Stomach smooth muscle (tissue), 2 donors: Measurements from ENCODE around the gene RNU5B-1.

ENCODE experiments used
- H3K27ac ChIP-seq: one replicate; pipeline ENCODE4 v1.7.0; 2013; ENCODE audit warnings: mild to moderate bottlenecking, low read length, inconsistent platforms
- H3K27me3 ChIP-seq, 2 donors: one replicate each; pipeline ENCODE4 v1.7.0; 2013; ENCODE audit warnings: low read length in 2 of 2; ENCODE audit not compliant: insufficient read depth in 2 of 2, control insufficient read depth in 1 of 2
- H3K36me3 ChIP-seq, 2 donors: one replicate each; pipeline ENCODE4 v1.7.0; 2013; ENCODE audit warnings: low read length in 2 of 2; ENCODE audit not compliant: control insufficient read depth in 2 of 2, insufficient read depth in 2 of 2
- H3K4me1 ChIP-seq: one replicate; pipeline ENCODE4 v1.7.0; 2013; ENCODE audit warnings: low read length; ENCODE audit not compliant: control insufficient read depth, insufficient read depth
- H3K4me3 ChIP-seq, 2 donors: one replicate each; pipeline ENCODE4 v1.7.0; 2013; ENCODE audit warnings: low read length in 2 of 2
- H3K9ac ChIP-seq, 2 donors: one replicate each; pipeline ENCODE4 v1.7.0; 2013; ENCODE audit warnings: low read length in 2 of 2, mild to moderate bottlenecking in 1 of 2
- H3K9me3 ChIP-seq, 2 donors: one replicate each; pipeline ENCODE4 v1.7.0; 2013; ENCODE audit warnings: low read length in 2 of 2; ENCODE audit not compliant: control insufficient read depth in 2 of 2
- donor health status: healthy.
- donor health status: Pancreatic carcinoma.

The RNU5B-1 gene

DNA sequence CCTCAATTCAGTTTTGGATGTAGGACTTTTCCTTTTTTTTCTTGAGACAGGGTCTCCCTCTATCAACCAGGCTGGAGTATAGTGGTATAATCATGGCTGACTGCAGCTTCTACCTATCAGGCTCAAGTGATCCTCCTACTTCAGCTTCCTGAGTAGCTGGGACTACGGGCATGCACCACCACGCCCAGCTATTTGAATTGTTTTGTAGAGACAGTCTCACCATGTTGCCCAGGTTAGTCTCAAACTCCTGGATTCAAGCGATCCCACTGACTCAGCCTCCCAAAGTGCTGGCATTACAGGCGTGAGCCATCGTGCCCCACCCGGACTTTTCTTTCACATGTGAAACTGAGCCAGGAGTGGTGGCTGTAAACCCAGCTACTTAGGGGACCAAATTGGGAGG is 3.5 kb downstream of the RNU5B-1 start:
- Histone ChIP-seq H3K9me3 (no peaks in the 10 kb centered on the region), H3K27me3 (no peaks in the 10 kb centered on the region), H3K27ac (no peak overlapping the region), H3K36me3 (no peaks in the 10 kb centered on the region), H3K4me1 (peaks cover 14% of the 10 kb centered on the region), H3K4me3 (no peak overlapping the region), H3K9ac (no peak overlapping the region)

DNA sequence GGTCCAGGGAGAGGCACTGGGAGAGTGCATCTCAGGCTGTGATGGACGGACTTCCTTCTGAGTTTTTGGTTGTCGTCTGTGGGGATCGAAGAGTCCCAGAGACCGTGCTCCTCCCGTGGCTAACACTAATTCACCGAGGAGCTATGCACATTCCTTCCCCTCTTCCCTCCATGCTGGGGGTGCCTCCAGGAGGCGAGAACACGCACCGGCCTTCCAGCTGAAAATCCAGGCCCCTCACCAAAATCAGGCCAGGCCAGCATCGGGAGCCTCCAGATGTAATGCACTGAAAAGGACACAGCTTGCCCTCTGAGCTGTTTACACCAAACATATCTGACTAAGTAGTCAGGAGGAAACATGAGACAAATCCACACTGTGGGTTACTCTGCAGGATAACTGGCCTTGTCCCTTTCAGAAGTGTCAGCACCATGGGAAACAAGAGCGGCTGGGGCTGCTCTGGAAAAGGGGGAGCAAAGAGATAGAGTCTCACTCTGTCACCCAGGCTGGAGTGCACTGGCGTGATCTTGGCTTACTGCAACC is 5.5 kb downstream of the RNU5B-1 start:
- Histone ChIP-seq H3K36me3 (no peaks in the 10 kb centered on the region), H3K9ac (no peak overlapping the region), H3K27me3 (no peaks in the 10 kb centered on the region), H3K27ac (no peak overlapping the region), H3K9me3 (no peaks in the 10 kb centered on the region), H3K4me1 (peaks cover 6% of the 10 kb centered on the region), H3K4me3 (no peak overlapping the region)

DNA sequence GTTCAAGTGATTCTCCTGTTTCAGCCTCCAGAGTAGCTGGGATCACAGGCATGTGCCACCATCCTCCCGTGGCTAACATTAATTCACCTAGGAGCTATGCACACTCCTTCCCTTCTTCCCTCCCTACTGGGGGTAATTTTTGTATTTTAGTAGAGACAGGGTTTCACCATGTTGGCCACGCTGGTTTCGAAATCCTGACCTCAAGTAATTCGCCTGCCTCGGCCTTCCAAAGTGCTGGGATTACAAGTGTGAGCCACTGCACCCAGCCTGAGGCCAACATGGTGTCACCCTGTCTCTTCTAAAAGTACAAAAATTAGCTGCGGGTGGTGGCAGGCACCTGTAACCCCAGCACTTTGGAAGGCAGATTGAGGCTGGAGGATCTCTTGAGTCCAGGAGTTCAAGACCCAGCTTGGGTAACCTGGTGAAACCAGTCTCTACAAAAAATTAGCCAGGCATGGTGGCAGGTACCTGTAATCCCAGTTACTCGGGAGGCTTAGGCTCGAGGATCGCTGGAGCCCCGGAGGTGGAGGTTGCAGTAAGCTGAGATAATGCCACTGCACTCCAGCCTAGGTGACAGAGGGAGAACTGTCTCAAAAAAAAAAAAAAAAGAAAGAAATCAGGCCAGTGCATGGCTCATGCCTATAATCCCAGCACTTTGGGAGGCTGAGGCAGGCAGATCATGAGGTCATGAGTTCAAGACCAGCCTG is 6.1 kb downstream of the RNU5B-1 start:
- no peak overlapping the region for H3K4me3 ChIP-seq
- H3K27me3 ChIP-seq = no peaks in the 10 kb centered on the region
- no peaks in the 10 kb centered on the region for H3K36me3 ChIP-seq
- H3K4me1 ChIP-seq = peaks cover 3% of the 10 kb centered on the region
- H3K27ac ChIP-seq = no peak overlapping the region
- H3K9me3 ChIP-seq = no peaks in the 10 kb centered on the region
- H3K9ac ChIP-seq = no peak overlapping the region

DNA sequence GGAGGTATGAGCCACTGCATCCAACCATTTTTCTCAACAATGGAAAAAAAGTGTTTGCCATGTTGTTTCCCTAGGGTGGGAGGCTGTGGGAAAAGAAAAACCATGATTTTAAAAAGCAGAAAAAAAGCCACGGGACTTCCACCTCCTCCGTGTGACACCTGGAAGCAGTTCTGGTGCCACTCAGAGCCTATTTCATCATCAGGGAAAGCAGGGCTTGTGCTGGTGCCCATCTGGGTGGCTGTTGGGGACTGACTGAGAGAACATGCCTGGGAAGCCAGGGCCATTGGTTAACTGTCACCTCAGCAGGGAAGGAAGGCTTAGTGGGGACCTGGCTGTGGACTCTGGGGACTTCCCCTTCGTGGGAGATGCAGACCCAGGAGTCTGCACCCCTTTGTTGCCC is 7.3 kb downstream of the RNU5B-1 start:
- Histone ChIP-seq H3K27me3 (no peaks in the 10 kb centered on the region), H3K9me3 (no peaks in the 10 kb centered on the region), H3K4me1 (no peaks in the 10 kb centered on the region), H3K4me3 (no peak overlapping the region), H3K27ac (no peak overlapping the region), H3K36me3 (no peaks in the 10 kb centered on the region), H3K9ac (no peak overlapping the region)

DNA sequence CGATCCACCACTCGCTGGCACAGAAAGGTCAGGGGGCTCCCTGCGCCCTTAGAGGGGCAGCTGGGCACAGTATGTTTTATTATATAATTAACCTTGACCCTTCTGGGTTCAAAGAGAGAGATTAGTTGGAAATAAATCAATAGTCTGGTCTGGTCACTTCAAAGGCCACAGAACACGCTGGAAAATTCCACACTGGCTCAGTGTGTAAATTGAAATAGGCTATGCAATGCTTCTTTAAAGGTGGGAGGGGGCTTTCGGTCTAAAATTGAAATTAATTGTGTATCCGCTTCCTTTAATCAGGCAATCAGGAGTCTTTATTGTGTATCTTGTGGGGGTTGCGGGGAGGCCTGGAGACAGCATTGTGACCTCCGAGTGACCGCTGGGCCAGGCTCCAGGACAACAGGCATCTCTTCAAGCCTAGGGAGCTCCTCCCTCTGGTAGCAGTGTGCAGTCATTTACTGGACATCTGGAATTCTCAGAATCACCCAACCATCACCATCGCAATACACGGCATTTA is 8.0 kb downstream of the RNU5B-1 start:
- H3K4me3 ChIP-seq = no peak overlapping the region
- H3K27ac ChIP-seq = no peak overlapping the region
- H3K36me3 ChIP-seq = no peaks in the 10 kb centered on the region
- H3K4me1 ChIP-seq = no peaks in the 10 kb centered on the region
- no peak overlapping the region for H3K9ac ChIP-seq
- H3K27me3 ChIP-seq = no peaks in the 10 kb centered on the region
- no peaks in the 10 kb centered on the region for H3K9me3 ChIP-seq

DNA sequence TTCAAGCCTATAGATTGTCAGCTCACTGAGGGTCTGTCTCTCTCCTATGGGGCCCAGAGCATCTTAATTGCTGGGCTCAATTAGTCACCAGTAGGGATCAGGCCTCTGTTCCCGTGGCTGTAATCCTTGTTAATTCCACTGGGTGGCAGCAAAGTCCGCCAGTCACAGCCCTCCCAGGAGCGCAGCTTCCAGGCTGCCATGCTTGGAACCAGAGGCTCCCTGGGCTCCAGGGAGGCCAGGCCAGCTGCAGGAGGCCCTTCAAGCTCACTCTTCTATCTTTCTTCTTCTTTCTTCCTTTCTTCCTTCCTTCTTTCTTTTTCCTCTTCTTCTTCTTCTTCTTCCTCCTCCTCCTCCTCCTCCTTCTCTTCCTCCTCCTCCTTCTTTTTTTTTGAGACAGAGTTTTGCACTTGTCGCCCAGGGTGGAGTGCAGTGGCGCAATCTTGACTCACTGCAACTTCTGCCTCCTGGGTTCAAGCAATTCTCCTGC is 14.4 kb downstream of the RNU5B-1 start:
- Histone ChIP-seq H3K36me3 (no peaks in the 10 kb centered on the region), H3K4me1 (peaks cover 6% of the 10 kb centered on the region), H3K9ac (no peak overlapping the region), H3K4me3 (no peak overlapping the region), H3K27me3 (no peaks in the 10 kb centered on the region), H3K9me3 (no peaks in the 10 kb centered on the region), H3K27ac (no peak overlapping the region)

DNA sequence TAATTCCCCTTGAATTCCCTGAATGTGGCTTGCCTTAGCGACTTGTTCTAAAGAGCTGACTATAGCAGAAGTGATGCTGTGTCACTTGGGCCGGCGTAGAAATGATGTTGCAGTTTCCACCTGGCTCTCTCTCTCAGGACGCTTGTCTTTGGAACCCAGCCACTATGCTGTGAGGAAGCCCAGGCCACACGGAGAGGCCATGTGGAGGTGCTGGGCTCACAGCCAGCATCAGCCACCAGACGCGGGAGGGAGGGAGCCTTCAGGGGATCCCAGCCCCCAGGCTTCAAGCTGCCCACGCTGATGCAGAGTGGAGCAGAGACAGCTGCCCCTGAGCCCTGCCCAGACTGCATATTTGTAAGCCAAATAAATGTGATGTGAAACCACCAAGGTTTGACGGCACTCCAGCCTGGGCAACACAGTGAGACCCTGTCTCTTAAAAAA is 18.6 kb downstream of the RNU5B-1 start:
- peaks cover 6% of the 10 kb centered on the region for H3K4me1 ChIP-seq
- H3K27ac ChIP-seq = no peak overlapping the region

DNA sequence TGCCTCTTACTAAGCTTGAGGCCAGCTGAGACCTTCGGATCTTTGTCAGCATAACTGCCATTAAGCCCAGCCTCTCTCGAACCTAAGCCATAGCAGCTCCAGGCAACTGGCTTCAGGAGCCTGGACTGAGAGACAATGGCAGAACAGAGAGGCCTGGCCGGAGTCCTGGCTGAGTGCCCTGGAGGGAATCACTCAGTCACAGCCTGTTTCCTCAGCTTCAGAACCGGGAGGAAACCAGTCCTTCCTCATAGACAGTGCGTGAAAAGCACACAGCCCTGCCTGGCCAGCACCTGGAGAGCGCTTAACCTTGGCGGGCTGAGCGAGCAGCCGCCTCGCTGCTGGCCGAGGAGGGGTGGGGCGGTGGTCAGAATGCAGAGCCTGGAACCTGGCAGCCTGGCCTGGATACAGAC is 21.6 kb downstream of the RNU5B-1 start:
- H3K9me3 ChIP-seq = no peaks in the 10 kb centered on the region
- H3K27me3 ChIP-seq = no peaks in the 10 kb centered on the region
- H3K27ac ChIP-seq = no peak overlapping the region
- H3K36me3 ChIP-seq = no peaks in the 10 kb centered on the region
- peaks cover 6% of the 10 kb centered on the region for H3K4me1 ChIP-seq
- H3K9ac ChIP-seq = no peak overlapping the region
- H3K4me3 ChIP-seq = no peak overlapping the region

More for the DNA sequence above, 18.6 kb downstream of the RNU5B-1 start:
- Histone ChIP-seq H3K27me3 (no peaks in the 10 kb centered on the region), H3K9ac (no peak overlapping the region), H3K36me3 (no peaks in the 10 kb centered on the region), H3K9me3 (no peaks in the 10 kb centered on the region), H3K4me3 (no peak overlapping the region)

DNA sequence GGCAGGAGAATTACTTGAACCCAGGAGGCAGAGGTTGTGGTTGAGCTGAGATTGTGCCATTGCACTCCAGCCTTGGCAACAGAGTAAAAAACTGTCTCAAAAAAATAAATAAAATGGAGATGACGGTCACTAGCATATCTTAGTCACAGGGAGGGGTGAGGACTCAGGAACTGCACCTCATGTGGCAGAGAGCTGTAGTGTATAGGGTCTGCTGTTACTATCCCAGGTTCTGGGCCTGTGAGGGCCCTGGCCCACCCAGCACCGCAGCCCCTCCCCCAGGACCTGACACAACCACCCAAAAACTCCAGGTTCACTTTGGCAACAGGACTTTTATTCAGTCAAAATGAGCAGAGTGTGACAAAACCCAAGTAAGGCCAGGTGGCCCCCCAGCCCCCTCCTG is 22.3 kb downstream of the RNU5B-1 start:
- no peaks in the 10 kb centered on the region for H3K36me3 ChIP-seq

DNA sequence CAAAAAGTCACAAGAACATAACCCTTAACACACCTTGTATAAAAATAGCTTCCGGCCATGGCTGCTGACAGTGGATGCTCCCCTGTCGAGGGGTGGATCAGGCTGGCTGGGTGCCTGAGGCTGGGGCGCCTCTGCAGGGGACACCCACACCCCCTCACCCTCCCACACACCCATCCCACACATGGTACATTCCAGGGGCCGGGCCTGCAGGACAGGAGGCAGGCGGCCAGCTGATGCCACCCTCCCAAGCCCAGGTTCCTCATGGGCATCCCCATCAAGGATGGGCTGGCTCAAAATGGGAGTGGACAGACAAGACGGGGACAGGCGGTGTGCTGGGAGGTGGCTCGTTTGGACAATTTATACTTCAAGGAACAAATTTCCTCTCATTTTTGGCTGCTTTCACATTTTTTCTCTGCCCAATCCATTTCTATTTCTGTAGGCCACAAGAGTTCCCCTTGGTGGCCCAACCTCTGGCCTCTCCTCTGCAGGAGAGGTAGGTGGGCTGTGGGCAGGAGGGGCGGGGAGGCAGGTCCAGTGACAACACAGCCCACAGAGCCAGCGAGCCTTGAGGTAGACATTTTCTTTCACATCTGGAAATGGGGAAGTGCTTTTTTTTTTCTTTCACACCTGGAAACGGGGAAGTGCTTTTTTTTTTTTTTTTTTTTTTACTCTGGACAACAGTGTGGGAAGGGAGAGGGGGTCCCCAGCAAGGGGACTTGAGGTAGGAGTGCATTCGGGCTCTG is 23.3 kb downstream of the RNU5B-1 start:
- no peaks in the 10 kb centered on the region for H3K27me3 ChIP-seq
- no peaks in the 10 kb centered on the region for H3K9me3 ChIP-seq
- H3K27ac ChIP-seq = no peak overlapping the region
- H3K4me1 ChIP-seq = peaks cover 4% of the 10 kb centered on the region
- H3K9ac ChIP-seq = no peak overlapping the region
- no peaks in the 10 kb centered on the region for H3K36me3 ChIP-seq
- no peak overlapping the region for H3K4me3 ChIP-seq

More for the DNA sequence above, 22.3 kb downstream of the RNU5B-1 start:
- Histone ChIP-seq H3K9me3 (no peaks in the 10 kb centered on the region), H3K27me3 (no peaks in the 10 kb centered on the region), H3K27ac (no peak overlapping the region), H3K4me3 (no peak overlapping the region), H3K4me1 (peaks cover 6% of the 10 kb centered on the region), H3K9ac (no peak overlapping the region)
